Upper lobe of left lung (tissue), 4 donors: Measurements from ENCODE around the gene CCDC174.

Experiments used
- POLR2A ChIP-seq, 4 donors: fragments of 450-650 bp; IDR thresholded peaks; one replicate each; pipeline ENCODE4 v1.5.1; 2016 to 2017; ENCODE audit warnings: antibody characterized with exemption in 4 of 4, mild to moderate bottlenecking in 2 of 4
- POLR2AphosphoS5 ChIP-seq, 2 donors: sonication (generic); formaldehyde crosslinking; IDR thresholded peaks; one replicate each; pipeline ENCODE4 v1.5.1; 2017; ENCODE audit warnings: antibody characterized with exemption in 2 of 2
- TF ChIP-seq, protein P1 (sequence below), 6 experiments: fragments of 450-650 bp in 4 of 6; fragments of 200-600 bp in 2 of 6; sonication (generic) in 2 of 6; IDR thresholded peaks; one replicate each; pipeline ENCODE4 v1.5.1; 2016 to 2019; ENCODE audit warnings: antibody characterized with exemption in 6 of 6

DNA sequence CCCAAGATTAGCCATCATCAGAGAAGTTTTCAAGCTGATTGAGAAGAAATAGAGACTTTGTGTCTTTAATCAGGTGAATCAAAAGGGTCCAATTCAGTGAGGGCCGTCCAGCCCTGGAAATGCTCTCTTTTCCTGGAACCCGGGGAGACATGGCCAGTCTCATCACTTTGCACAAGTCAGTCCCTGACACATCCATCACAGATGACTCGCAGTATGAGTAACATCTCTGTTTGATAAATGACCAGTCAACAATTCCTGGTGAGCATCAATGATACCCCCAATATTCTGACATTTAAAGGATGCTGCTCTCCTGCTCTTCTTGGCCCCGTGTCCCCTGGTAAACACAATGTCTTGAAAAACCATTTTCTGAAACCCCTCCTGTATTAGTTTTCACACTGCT lies 50.1 kb downstream of the CCDC174 start:
- TF ChIP-seq, protein P1, sequence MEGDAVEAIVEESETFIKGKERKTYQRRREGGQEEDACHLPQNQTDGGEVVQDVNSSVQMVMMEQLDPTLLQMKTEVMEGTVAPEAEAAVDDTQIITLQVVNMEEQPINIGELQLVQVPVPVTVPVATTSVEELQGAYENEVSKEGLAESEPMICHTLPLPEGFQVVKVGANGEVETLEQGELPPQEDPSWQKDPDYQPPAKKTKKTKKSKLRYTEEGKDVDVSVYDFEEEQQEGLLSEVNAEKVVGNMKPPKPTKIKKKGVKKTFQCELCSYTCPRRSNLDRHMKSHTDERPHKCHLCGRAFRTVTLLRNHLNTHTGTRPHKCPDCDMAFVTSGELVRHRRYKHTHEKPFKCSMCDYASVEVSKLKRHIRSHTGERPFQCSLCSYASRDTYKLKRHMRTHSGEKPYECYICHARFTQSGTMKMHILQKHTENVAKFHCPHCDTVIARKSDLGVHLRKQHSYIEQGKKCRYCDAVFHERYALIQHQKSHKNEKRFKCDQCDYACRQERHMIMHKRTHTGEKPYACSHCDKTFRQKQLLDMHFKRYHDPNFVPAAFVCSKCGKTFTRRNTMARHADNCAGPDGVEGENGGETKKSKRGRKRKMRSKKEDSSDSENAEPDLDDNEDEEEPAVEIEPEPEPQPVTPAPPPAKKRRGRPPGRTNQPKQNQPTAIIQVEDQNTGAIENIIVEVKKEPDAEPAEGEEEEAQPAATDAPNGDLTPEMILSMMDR (IDR thresholded peaks at IDR 0.05) = no peak
- no peak for TF ChIP-seq POLR2A (IDR thresholded peaks at IDR 0.05)
- no peak for TF ChIP-seq POLR2AphosphoS5 (IDR thresholded peaks at IDR 0.05)
